Adrenal gland (tissue), 12 donors: ENCODE results near the gene L3MBTL3. TPM values are rescaled to one million over a fixed set of nuclear protein-coding genes. Genes with fewer than 3 reads are reported as not detected.
"Not testable (repeated sequence)": the region's sequence is repeated elsewhere in the genome, so short reads cannot be mapped to it uniquely, and the experiment has no call there.

ENCODE experiments used
- DNase-seq, 7 donors: peaks; one replicate each; pipeline ENCODE4 v3.0.0-alpha.2; 2019 to 2020
- H3K27ac ChIP-seq, 5 donors: fragments of 200-600 bp; sonication (generic) in 4 of 5; 1 replicate in 3 of 5; 2 replicates in 2 of 5; pipeline versions ENCODE4 v1.5.1 to v1.8.0; 2016 to 2020; ENCODE audit warnings: mild to moderate bottlenecking in 1 of 5
- H3K27me3 ChIP-seq: fragments of 200-600 bp; 2 replicates; pipeline ENCODE4 v1.8.0; 2021
- H3K36me3 ChIP-seq, 2 donors: fragments of 200-600 bp; replicated peaks in 1 of 2; 1 replicate in 1 of 2; 2 replicates in 1 of 2; pipeline versions ENCODE4 v1.5.1 to v1.8.0; 2018 to 2022
- H3K4me1 ChIP-seq, 2 donors: fragments of 200-600 bp; replicated peaks in 1 of 2; 1 replicate in 1 of 2; 2 replicates in 1 of 2; pipeline versions ENCODE4 v1.5.1 to v1.8.0; 2018 to 2021
- H3K4me3 ChIP-seq, 4 donors: fragments of 200-600 bp; sonication (generic) in 3 of 4; one replicate each; pipeline ENCODE4 v1.5.1; 2016 to 2018
- H3K9me3 ChIP-seq, 3 donors: fragments of 200-600 bp; sonication (generic) in 1 of 3; replicated peaks in 1 of 3; 1 replicate in 2 of 3; 2 replicates in 1 of 3; pipeline versions ENCODE4 v1.5.1 to v1.8.0; 2016 to 2021
- POLR2A ChIP-seq, 2 donors: fragments of 450-650 bp; IDR thresholded peaks; one replicate each; pipeline ENCODE4 v1.6.1; 2017; ENCODE audit warnings: antibody characterized with exemption in 2 of 2, mild to moderate bottlenecking in 2 of 2, moderate library complexity in 1 of 2
- WGBS, 4 donors: extraction: QIAGEN DNeasy Blood & Tissue Kit in 2 of 4; methylation state at CpG; one replicate each; pipeline versions ENCODE4 v1.1.5 to v1.1.7; 2013 to 2017; 5-methylcytosine and 5-hydroxymethylcytosine counted together
- intact Hi-C, 2 donors: fragments of 100-400 bp; cut with DNase I; formaldehyde crosslinking; loops; one replicate each; pipeline versions ENCODE4 v1.14.1 to v1.15.0; 2022 to 2023
- polyA plus RNA-seq, 3 donors: library from polyadenylated mRNA; stranded (reverse); fragments of 200-250 nt in 2 of 3; fragments of 350-450 nt in 1 of 3; fragmentation: Illumina TruSeq in 1 of 3; extraction: RNeasy Lipid Tissue Mini Kit (QIAGEN cat#74804) in 1 of 3; gene quantifications; one replicate each; pipeline ENCODE4 v1.2.3, GENCODE V29; 2013 to 2014
- total RNA-seq, 9 donors: library from RNA; depleted of rRNA in 4 of 9; stranded (reverse); fragments of >200 nt in 4 of 9; fragments of 120-200 nt in 1 of 9; fragmentation: NEBNext Ultra II Directional in 1 of 9; extraction: Animal tissue kit (Norgen Biotek cat#: 25700) in 1 of 9; gene quantifications; one replicate each; pipeline versions ENCODE4 v1.1.0 to v1.2.4, GENCODE V29; 2013 to 2023
- TF ChIP-seq, protein P1 (sequence below), 6 experiments: fragments of 450-650 bp in 4 of 6; fragments of 200-600 bp in 2 of 6; sonication (generic) in 1 of 6; IDR thresholded peaks; 1 replicate in 5 of 6; 2 replicates in 1 of 6; pipeline versions ENCODE4 v1.5.1 to v1.8.0; 2016 to 2021; ENCODE audit warnings: antibody characterized with exemption in 6 of 6, mild to moderate bottlenecking in 2 of 6, moderate library complexity in 1 of 6
- donor health status: healthy with polysubstance abuse.
- donor health status: Bipolar disorder and iron deficiency.
- donor health status: DM: yes; HTN: yes; CAD: no.
- donor health status: DM: no; HTN: no; CAD: no.
- donor health status: DM: no; HTN: no; CAD: no.
- donor health status: DM: yes; HTN: yes; CAD: no.

The L3MBTL3 gene
- total and polyA plus RNA-seq, 12 donors, result 7.2 to 32.5 (median 17.3) TPM

DNA sequence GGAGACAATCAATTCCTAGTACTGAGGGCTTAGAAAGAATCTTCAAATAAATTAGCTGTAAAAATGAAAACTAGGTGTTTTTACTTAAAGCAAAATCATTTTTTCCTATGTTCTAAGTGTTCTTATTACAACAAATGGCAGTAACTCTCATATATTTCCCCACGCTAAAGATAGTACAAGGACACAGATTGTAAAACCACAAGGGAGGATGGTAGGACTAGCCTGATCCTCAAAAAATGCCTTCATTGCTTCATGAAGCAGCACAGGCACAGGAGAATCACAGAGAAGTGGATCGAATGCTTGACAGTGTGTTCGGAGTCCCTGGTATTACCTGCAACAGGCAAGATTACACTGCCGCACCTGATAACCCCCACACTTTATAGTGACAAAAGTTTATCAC lies 145.9 kb downstream of the L3MBTL3 start:
- Histone ChIP-seq H3K4me3 (no peak overlapping the region), H3K27ac (no peak overlapping the region), H3K27me3 (no peaks in the 10 kb centered on the region), H3K9me3 (no peaks in the 10 kb centered on the region), H3K4me1 (no peaks in the 10 kb centered on the region), H3K36me3 (no peaks in the 10 kb centered on the region)
- intact Hi-C loops, result no loop called here
- WGBS, 4 donors, result 69 to 90% (median 71%) methylated on average over 4 of the region's 4 CpGs
- DNase-seq, result no peak
- TF ChIP-seq POLR2A (IDR thresholded peaks at IDR 0.05), result no peak
- TF ChIP-seq, protein P1, sequence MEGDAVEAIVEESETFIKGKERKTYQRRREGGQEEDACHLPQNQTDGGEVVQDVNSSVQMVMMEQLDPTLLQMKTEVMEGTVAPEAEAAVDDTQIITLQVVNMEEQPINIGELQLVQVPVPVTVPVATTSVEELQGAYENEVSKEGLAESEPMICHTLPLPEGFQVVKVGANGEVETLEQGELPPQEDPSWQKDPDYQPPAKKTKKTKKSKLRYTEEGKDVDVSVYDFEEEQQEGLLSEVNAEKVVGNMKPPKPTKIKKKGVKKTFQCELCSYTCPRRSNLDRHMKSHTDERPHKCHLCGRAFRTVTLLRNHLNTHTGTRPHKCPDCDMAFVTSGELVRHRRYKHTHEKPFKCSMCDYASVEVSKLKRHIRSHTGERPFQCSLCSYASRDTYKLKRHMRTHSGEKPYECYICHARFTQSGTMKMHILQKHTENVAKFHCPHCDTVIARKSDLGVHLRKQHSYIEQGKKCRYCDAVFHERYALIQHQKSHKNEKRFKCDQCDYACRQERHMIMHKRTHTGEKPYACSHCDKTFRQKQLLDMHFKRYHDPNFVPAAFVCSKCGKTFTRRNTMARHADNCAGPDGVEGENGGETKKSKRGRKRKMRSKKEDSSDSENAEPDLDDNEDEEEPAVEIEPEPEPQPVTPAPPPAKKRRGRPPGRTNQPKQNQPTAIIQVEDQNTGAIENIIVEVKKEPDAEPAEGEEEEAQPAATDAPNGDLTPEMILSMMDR (IDR thresholded peaks at IDR 0.05), result no peak

DNA sequence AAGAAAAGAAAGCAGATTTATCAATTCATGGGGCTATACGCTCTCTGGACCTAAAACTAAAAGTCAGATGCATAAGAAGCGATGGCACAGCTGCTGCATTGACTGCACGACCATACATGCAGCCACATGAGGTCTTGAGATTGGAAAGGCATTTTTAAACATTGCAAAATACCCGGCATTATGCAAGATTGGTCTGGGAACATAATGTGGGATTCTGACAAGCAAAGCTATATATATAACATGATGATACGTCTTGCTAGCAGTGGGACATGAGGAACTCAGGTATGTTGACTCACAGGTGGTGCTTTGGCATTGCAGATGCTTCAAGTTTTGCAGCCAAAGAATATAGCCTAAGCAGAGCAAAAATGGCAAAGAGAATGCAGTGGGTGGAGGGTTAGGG lies 149.3 kb downstream of the L3MBTL3 start:
- DNase-seq, result no peak
- WGBS, 4 donors, result 76 to 92% (median 84%) methylated on average over 5 of the region's 5 CpGs
- no peaks in the 10 kb centered on the region for H3K4me1 ChIP-seq
- intact Hi-C loops, result no loop called here
- H3K9me3 ChIP-seq, result no peaks in the 10 kb centered on the region
- no peaks in the 10 kb centered on the region for H3K36me3 ChIP-seq
- no peak for TF ChIP-seq POLR2A (IDR thresholded peaks at IDR 0.05)
- TF ChIP-seq, protein P1 (IDR thresholded peaks at IDR 0.05), result no peak
- H3K4me3 ChIP-seq, result no peak overlapping the region
- no peaks in the 10 kb centered on the region for H3K27me3 ChIP-seq
- no peak overlapping the region for H3K27ac ChIP-seq

DNA sequence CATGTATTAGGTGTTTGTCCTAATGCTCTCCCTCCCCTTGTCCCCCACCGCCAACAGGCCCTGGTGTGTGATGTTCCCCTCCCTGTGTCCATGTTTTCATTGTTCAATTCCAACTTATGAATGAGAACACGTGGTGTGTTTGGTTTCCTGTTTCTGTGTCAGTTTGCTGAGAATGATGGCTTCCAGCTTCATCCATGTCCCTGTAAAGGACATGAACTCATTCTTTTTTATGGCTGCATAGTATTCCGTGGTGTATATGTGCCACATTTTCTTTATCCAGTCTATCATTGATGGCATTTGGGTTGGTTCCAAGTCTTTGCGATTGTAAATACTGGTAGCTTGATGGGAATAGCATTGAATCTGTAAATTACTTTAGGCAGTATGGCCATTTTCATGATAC lies 151.8 kb downstream of the L3MBTL3 start:
- H3K4me1 ChIP-seq, intact Hi-C loops, H3K27ac ChIP-seq, H3K4me3 ChIP-seq, H3K36me3 ChIP-seq, H3K27me3 ChIP-seq, H3K9me3 ChIP-seq, DNase-seq: not testable (repeated sequence)
- WGBS, 4 donors, result 88 to 93% (median 91%) methylated on average over 4 of the region's 4 CpGs

DNA sequence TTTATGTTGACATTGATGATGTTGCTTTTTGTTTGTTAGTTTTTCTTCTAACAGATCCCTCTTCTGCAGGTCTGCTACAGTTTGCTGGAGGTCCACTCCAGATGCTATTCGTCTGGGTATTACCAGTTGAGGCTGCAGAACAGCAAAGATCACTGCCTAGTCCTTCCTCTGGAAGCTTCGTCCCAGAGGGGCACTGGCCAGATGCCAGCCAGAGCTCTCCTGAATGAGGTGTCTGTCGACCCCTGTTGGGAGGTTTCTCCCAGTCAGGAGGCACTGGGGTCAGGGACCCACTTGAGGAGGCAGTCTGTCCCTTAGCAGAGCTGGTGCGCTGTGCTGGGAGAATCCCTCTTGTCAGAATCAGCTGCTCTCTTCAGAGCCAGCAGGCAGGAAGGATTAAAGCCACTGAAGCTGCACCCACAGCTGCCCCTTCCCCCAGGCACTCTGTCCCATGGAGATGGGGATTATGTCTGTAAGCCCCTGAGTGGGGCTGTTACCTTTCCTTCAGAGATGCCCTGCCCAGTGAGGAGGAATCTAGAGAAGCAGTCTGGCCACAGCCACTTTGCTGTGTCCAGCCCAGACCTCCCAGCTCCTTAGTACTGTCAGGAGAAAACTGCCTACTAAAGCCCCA lies 155.1 kb downstream of the L3MBTL3 start:
- H3K27ac ChIP-seq, H3K36me3 ChIP-seq, H3K4me1 ChIP-seq, H3K27me3 ChIP-seq, H3K4me3 ChIP-seq, DNase-seq, intact Hi-C loops, H3K9me3 ChIP-seq: not testable (repeated sequence)
- WGBS, 4 donors, result 80 to 93% (median 86%) methylated on average over 3 to 4 of the region's 4 CpGs

DNA sequence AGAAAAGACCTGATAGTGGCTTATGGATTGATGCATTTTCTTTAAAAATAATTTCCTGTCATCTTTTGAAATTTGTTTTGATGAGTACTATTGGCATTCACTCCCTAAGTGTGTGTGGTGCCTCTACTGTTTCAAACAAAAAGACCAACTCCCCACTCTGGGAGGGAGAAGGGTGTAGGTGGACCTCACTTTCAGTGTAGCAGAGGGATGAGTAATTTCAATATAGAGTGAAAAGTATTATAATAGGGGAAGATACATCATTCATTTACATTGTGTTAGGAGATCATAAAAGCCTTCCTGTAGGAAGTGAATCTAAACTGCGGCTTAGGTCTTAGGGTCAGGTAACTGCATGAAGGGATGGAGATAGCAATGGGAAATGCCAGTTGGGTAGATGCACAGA lies 158.0 kb downstream of the L3MBTL3 start:
- Histone ChIP-seq H3K9me3 (no peaks in the 10 kb centered on the region), H3K4me1 (no peaks in the 10 kb centered on the region), H3K27ac (no peak overlapping the region), H3K4me3 (no peak overlapping the region), H3K36me3 (no peaks in the 10 kb centered on the region), H3K27me3 (no peaks in the 10 kb centered on the region)
- TF ChIP-seq, protein P1 (IDR thresholded peaks at IDR 0.05), result no peak
- TF ChIP-seq POLR2A (IDR thresholded peaks at IDR 0.05), result no peak
- no peak for DNase-seq
- WGBS, 4 donors, result 75 to 94% (median 92%) methylated on average over 1 of the region's 1 CpG
- intact Hi-C loops, result no loop called here
